ENCODE measurements around the gene LCE1F.

The LCE1F gene

GRCh38 chr1:152777510-152778137 is 2.7 kb downstream of the LCE1F start:
- DNase-seq: no peak

GRCh38 chr1:152783095-152783494 is 8.2 kb downstream of the LCE1F start:
- no peak for DNase-seq

- no peak for DNase-seq
Measured at GRCh38 chr1:152786077-152786476, 11.1 kb downstream of the LCE1F start, which contains the start of gene LCE1E. Gene LCE1E, plus strand, starts transcription at chr1:152786257. Its CDS starts 1,043 bp downstream, at chr1:152787300.

DNA sequence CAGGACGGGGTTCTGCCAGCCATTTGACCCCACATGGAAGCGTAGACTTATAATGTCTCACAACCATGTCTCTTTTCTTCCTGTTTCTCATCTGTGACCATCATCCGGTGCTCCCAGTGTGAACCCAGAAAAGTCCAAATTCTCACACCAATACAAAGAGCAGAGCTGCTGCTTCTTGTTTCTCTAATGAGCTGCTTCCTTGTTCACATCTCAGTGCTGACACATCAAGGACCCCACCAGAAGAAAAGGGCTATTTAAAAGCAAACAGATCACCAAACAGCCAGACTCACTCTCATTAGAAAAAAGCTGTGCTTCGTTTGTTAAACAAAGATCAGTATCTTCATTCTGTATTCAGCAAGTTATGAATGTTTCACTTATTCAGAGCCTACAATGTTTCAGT is 20.7 kb downstream of the LCE1F start:
- no peak for DNase-seq

DNA sequence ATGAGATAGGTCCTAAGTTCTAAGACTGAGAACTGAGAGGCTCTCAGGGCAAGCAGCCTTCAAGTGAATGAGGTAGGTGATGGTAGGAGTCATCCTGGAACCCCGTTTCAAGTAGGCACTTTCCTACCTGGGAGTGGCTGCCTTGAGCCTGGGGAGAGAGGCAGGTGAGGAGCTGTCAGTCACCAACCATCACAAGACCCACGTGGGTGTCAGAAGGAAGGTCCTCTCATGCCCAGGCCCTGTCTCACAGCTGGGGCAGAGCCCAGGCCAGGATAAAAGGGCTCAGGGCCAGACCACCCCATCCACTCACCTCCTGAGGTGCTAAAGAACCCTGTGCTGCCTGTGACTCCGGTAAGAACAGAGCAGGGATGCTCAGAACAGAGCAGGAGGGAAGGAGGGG is 21.5 kb downstream of the LCE1F start, which contains the start of gene LCE1D:
TSS of gene LCE1D (plus strand) at position 301 of the 400 bp plus-strand sequence. CDS start 1,074 bp downstream, outside the sequence.
- no peak for DNase-seq

DNA sequence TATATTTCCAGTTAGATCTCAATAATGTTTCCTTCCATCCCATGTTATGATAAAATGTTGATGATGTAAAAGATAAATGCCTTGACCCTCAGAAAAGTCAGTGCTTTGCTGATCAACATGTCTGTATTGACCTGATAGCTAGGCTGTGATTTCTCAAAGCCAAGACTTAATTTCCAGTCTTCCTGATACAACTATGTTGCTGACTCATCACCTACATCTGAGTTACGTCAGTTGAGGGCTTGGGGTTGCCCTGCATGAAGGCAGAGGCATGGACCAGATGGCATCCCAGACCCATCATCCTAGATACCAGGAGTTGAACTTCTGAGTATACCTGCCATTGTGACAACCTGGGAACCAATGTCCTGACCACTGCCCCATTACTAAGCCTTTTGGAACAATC is 26.4 kb downstream of the LCE1F start:
- no peak for DNase-seq

GRCh38 chr1:152806576-152806975 is 31.6 kb downstream of the LCE1F start, which contains the start of gene LCE1C:
Gene LCE1C, minus strand, starts transcription at chr1:152806651. Its CDS starts 1,173 bp downstream, at chr1:152805478.
- no peak for DNase-seq

DNA sequence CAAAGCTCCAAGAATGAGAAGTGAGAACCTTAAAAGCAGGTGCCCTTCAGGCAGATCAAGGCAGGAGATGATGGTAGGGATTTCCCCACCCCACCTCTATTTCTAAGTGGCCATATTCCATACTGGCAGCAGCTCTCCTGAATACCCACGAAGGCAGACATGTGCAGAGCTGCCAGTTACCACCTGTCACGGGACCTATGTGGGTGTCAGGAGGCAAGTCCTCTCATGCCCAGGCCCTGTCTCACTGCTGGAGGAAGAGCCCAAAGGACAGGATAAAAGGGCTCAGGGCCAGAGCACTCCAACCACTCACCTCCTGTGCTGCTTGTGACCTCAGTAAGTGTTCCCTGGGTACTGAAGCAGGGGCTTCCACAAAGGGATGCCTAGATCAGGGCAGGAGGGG is 36.1 kb downstream of the LCE1F start:
- DNase-seq: no peak

- no peak for DNase-seq
Measured at GRCh38 chr1:152811671-152812070, 36.7 kb downstream of the LCE1F start, which contains the start of gene LCE1B. Gene LCE1B, plus strand, starts transcription at chr1:152811971. Its CDS starts 476 bp downstream, at chr1:152812447.

DNA sequence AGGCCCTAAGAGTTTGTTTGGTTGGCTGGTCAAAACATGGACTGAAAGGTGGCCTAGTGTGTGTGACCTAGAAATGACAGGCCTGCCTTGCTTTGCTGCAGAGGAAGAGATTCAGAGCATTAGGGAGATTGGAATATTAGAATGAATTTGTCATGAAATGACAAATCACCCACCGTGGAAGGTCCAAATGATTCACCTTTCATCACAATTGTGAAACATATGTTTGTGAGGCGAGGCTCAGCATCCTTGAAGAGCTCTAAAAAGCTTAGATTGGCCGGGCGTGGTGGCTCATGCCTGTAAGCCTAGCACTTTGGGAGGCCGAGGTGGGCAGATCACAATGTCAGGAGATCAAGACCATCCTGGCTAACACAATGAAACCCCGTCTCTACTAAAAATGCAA is 42.4 kb downstream of the LCE1F start:
- DNase-seq: no peak

- no peak for DNase-seq
Measured at GRCh38 chr1:152823294-152823693, 48.4 kb downstream of the LCE1F start.

- no peak for DNase-seq
Measured at GRCh38 chr1:152824964-152825363, 50.0 kb downstream of the LCE1F start.
